Amniotic epithelial cell (primary cell): ENCODE data around the gene IL17RC.

Experiments
- DNase-seq: peaks from one replicate; pipeline ENCODE4 v3.0.0-alpha.2; 2010; ENCODE audit warnings: low read depth

Gene IL17RC

DNA sequence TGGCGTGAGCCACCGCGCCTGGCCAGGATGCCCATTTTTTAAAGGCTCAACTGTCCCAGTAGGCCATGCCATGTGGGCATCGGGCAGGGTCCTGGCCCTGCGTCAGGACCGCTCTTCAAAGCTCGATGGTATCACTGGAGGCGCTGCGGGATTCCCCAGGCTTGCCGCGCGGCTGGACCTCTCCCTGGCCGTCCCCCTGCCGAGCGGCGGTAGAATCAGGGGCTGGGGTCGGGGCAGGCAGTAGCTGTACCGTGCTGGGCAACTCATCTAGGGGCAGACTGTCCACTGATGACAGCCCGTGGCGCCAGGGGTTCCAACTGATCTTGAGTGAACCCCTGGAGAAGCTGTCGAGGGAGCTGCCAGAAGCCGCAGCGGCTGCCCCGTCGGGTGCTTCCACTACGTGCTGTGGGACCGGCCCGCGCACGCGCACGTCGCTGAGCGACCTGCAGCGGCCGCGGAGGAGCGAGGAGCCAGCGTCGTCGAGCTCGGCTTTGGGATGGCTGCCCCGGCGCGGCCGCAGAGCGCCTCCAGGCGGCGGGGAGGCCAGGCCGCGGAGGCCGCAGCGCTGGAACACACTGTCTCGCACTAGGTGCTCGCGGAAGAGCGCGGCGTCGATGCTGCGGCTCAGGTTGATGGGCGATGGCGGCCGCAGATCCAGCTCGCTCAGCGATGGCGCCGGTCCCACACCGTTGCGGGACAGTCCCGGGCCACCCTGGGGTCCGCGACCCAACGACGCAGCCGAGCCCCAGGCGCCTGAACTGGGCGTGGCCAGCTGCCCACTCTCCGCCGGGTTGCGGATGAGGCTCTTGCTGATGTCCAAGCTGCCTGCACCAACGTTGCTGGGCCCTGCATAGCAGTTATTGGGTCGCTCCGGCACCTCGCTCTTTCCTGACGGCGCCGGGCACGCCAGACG, 29.5 kb downstream of the IL17RC start:
- peak; percentile 85 for DNase-seq

DNA sequence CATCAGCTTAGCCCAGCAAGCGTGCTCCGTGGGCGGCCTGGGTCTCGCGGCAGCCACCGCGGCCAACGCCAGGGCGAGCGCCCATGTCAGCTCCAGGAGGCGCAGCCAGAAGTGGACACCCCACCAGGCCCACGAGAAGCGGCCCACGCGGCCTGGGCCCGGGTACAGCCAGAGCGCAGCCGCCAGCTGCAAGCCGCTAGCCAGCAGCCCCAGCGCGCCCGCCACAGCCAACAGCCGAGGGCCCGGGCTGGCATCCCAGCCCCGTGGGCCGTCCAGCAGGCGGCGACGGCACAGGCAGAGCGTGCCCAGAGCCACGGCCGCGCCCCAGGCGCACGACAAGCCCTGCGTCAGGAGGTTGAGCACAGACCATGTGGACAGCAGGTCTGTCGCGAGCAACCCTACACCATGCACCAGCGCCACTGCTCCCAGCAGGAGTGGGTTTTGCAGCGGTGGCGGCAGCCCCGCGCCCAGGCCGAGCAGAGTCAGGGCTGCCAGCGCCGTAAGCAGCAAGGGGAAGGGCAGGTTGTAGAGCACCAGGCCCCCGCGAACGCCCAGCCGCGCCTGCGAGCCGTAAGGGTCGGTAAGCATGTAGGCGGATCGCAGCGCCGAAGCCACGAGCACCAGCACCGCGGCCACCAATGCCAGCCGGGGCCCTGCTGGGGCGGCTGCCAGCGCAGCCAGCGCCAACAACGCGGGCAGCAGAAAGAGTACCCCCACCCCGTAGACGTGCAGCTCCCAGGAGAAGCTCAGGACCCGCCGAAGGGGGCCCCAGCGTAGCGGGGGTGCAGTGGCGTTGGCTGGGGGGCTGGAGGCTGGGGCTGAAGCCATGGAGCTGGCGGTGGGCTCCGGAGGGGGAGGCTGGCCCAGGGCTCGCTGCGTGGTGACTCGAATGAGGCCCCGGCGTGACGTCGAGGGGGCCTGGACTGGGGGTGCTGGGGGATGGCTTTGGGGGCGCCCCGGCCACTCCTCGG, 30.4 kb downstream of the IL17RC start:
- DNase-seq: peak; percentile 47

DNA sequence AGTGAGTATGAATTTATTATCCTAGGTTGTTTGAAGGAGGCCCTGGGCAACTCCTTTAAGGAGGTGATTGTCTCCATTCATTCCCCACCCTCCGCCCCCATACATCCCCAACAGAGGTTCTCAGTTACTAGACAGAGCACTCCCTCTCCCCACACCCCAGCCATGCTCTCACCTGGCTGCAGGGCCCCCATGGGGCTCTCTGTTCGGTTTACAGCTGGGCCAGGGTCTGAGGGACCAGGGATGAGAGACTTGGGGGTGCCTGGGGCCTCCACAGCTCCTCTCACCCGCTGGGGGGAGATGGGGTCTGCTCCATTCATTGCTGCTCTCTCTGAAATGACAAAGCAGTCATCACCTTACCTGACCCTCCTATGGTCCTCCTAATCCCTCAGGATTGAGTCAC, 31.7 kb downstream of the IL17RC start:
- no peak for DNase-seq

DNA sequence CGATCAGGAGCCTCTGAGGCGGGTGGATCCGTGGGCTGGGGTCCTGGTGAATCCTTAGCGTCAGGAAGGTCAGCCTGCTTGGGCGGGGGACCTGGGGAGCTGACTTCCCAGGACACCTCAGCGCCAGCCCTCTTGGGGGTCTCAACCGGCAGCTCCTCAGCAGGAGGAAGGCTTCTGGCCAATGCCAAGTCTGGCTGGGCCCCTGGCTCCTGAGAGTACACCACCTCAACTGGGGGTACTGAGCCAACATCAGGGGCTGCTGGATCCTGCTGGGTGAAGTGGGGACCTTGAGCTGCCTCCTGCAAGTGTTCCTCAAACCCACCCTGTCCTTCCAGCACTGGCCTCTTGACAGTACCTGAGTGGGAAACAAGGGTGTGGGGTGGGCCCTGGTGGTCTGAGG, 32.2 kb downstream of the IL17RC start:
- no peak for DNase-seq

DNA sequence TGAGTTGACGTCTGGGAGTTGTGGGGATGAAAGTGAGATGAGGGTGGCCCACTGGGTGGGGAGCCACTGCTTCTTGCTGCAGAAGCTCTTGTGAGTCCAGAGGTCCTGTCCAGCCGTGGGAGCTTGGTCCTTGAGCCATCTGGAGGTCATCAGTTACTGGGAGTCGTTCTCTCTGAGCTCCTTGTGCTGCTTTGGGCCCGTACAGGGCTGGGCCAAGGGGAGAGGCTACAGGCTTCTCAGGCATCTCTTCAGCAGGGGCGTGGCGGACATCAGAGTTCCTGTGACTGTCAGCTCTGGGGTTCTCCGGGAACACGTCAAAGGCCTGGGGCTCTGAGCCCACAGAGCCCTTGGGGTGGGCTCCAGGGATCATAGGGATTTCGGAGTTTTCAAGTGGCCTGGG, 32.7 kb downstream of the IL17RC start:
- no peak for DNase-seq

DNA sequence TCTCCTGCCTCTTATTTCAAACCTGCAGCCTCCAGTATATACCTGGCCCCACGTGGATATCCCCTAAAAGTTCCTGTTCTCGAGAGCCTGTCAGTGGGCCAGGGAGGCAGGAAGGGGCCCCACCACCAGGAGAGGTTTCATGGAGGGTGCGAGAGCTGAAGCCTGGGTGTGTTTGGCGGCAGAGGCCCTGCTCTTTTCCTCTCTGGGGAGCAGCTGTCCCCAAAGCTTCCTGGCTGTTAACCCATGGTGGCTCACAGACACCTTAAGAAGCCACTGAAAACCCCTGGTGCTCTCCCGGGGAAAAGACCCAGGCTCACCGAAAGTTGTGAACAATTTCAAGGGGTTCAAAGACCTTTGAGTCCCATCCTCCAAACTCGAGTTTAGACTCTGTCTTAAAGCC, 34.2 kb downstream of the IL17RC start:
- DNase-seq: no peak

DNA sequence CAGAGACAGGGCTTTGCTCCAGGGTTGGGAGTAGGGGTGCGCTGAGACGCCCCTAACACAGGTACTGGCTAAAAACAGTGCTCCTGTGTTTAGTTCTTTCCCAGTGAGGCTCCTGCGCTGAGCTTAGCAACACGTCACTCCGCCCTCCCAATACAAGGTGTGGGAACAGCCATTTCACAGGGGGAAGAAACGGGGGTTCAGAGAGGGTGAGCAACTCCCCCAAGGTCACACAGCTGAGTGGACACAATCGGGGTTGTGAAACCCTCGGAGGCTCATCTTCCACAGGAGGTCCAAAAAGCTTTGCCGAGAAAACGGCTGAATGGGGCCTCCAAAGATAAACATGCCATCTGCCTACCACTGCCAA, 34.7 kb downstream of the IL17RC start:
- peak; percentile 29 for DNase-seq

DNA sequence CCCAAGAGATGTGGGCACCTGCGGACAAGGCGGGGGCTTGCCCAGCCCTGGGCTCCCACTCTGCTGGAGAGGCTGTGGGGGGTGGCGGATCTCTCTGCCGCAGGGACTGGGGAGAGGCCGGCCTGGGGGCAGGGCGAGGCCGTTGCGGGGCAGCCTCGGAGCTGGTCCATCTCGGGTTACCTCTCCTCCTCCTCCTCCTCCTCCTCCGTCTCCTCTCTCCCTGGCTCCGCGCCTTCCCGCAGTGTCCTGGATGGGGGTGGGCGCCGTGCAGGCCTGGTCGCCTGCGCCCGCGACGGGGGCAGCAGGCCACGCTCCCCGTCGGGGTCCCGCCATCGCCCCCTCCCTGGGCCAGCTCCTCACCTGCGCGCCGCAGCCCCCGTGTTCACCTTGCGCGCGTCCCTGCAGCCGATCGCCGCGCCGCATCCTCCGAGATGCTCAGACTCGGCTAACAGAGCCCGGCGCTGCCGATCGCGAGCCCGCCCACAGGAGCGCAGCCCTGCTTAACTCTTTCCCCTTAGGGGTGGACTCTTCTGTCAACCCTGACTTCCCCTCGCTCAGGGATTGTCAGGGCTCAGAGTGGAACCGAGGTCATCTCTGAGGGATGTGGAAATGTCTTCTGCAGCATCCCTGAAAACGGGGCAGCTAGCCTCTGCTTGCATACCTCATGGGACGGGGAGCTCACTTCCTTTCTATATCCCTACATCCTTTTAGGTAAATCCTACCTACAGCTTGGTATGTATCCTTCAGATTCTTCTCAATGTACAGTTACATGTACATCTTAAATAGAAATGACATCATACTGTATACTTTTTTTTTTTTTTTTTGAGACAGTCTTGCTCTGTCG, 35.3 kb downstream of the IL17RC start, which contains the start of gene PRRT3:
TSS of gene PRRT3 (minus strand) at position 447 of the 844 bp plus-strand sequence. CDS start 2,293 bp downstream, outside the sequence.
- DNase-seq: peak; percentile 39

DNA sequence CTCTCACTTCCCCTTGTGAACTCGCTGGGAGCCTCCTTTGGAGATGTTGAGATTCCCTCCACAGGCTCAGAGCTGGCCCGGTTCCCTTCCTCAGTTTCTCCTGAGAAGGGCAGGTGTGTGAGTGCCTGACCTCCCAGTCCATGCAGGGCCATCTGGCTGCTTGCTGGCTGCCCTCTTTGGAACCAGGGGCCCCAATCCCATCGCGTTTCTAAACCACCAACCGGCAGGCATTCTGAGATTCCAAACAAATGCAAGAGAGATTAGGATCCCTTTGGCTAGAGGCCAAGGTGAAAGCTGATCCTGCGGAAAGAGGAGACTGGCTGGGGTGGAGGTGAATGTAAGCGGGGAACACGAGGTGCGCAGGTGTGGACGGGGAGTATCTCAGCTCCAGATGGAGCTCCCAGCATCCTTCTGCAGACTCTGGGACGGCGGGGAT, 38.2 kb downstream of the IL17RC start:
- peak; percentile 48 for DNase-seq

DNA sequence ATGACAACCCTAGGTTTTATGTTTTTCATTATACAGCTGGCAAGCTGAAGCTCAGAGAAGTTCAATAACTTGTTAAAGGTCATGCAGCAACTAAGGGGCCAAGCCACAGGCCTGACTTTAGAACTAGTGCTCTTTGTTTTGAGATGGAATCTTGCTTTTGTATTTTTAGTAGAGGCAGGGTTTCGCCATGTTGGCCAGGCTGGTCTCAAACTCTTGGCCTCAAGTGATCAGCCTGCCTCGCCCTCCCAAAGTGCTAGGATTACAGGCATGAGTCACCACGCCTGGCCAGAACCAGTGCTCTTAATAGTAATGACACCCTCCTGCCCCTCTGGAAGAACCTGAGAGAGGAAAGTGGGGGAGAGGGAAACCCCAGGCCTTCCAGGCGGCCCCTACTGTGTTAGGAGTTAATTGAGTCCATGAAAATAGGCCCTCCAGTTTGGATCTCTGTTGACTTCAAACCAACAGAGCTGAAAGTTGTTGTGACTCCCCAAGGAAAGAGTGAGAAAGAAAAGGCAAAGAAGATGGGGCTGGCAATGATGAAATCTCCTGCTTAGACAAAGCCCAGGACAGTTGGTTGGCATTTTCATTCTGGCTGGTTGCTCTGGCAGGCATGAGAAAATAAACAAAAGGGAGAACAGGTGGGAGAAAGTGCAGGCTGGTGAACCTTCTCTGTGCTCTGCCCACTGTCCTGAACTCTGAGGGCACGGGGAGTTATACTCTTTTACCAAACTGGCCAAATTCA, 38.9 kb downstream of the IL17RC start:
- DNase-seq: no peak

DNA sequence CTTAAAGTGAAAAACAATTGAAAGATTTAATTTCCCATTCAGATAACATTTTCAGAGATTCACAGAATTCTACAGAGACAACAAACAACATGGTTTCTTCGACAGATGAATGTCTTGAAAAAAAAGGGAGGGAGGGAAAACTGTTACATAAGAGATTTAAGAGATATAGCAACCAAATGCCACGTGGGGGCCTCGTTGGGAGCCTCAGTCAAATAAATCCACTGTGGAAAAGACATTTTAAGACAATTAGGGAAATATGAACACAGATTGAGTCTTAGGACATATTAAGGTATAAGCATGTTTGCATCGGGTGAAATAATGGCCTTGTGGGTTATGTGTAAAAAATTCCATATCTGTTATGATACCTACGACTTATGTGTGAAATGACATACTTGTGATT, 40.3 kb downstream of the IL17RC start:
- DNase-seq: peak; percentile 29

DNA sequence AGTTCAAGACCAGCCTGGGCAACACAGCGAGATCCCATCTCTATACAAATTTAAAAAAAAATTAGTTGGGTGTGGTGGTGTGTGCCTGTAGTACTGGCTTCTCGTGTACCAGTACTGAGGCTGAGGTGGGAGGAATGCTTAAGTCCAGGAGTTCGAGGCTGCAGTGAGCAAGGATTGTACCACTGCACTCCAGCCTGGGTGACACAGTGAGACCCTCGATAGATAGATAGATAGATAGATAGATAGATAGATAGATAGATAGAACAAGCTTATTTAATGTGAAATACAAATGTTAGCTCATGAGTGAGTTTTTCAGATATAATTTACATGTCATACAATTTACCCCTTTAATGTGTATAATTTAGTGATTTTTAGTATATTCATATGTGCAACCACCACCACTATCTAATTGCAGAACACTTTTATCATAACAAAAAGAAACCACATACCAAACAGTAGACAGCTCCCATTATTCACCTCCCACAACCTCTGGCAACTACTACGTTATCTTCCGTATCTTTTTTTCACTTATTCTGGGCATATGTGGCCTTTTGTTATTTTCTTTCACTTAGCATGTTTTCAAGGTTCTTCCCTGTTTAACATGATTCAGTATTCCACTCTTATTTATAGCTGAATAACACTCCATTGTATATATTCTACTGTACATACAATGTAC, 48.4 kb downstream of the IL17RC start:
- DNase-seq: peak; percentile 87

DNA sequence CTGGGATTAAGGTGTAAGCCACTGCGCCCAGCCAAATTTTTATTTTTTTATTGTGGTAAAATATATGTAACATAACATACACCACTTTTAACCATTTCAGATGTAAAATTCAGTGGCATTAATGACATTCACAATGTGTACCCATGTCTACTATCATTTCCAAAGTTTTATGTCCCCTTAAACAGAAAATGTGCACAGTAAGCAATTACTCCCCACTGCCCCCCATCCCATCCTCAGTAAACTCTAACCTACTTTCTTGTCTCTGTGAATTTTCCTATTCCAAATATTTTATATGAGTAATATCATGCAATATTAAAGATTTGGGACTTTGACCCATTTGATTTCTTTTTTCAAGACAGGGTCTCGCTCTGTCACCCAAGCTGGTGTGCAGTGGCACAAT, 49.9 kb downstream of the IL17RC start:
- DNase-seq: no peak

DNA sequence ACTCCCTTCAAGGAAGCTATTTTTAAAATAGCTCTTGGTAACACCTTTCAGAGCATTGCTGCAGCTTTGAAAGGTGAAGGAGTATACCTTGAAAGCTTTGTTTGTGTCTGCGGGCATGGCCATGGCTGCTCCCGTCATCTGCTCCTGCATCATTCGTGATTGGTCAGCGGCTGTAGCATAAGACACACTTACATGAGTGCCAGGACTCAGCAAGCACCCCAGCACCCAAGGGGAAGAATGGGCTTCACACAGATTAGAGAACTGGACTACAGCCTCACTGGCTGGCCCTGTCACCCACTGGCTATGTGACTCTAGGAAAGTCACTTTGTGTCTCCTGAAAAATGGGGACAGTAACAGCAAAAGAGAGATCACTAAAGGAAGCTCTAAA, 52.7 kb downstream of the IL17RC start:
- no peak for DNase-seq

DNA sequence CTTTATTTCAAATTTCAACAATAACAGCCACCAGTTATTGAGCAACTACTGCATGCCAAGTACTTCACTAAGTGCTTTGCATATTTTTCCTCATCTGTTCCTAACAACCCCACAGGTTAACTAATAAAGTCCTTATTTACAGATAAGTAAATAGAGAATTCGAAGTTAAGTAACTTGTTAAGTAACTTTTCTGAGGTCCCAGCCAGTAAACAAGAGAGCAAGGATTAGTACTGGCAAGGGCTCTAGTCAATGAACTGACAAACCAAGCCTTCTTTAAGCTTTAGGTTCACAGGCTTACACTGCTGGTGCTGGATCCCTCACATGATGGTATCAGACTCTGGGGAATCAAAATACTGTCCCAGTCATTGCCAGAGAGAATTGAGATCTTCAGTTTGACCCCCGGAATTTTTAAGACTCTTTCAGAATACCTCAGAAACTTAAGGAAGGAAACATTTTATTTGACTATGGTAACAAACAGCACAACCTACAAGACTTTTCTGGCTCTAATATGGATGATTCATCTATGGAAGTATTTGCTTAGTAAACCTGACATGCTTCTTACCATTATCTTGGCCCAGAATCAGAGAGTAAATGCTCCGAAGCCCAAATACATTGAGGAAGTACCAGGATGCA, 53.2 kb downstream of the IL17RC start:
- peak; percentile 65 for DNase-seq

DNA sequence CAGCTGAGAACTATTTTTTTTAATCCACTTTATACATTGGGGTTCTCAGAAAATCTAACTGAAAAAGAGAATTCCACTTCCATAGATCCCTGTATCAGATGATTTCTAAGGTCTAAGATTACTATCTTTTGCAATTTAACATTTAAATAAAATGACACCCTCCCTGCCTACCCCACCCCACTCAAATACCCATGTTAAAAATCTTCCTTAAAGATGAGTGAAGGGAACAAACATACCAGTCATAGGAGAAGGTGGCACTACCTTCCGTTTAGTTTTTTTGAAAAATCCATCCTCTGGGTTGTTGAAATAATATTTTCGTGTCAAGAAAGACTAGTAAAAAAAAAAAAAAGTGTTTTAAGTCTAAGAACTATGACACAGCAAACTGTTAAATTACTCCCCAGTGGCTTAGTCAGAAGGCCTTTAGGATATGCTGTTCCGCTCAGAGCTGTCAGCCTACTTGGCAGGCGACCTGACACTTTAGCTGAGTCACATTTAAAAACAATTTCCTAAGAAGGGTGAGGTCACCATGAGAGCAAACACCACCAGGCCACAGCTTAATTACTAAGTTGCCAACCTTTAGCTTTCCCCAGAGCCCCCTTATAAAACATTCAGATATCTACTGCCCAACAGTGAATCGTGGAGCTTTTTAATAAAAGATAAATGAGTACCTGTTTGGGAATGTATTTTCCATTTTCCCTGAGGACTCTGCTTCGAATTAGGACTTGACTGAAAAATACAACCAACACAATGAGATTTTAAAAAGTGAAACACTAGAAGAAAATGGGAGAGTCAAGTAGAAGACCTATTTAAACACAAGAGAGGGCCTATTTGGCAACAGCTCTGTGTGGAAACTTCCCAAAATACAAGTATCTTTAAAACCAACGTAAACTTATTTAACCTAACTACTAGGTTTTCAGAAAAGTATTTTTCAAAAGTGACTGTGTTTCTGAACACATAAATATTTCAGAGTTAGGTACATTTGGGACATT, 60.1 kb downstream of the IL17RC start:
- DNase-seq: peak; percentile 98

DNA sequence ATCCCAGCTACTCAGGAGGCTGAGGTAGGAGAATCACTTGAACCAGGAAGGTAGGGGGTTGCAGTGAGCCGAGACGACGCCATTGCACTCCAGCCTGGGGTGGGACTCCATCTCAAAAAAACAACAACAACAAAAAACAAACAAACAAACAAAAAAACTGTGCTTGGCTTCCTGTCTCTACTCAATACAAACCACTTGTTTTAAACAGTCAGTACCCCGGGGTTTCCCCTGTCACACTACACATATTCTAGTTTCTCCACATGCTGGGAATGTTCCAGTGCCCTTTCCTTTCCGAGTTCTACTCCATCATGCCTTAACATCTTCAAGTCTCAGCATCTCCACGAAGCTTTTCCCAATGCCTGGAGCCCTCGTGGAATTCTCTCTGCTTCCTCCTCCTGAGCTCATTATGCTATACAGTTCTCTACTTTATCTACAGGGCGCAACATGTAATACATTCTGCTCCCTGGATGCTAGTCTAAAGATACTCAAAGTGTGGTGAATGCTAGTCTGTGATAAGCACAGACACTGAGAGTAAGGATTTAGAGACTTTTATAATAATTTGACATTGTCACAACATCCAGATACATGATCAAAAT, 61.9 kb downstream of the IL17RC start:
- DNase-seq: no peak

DNA sequence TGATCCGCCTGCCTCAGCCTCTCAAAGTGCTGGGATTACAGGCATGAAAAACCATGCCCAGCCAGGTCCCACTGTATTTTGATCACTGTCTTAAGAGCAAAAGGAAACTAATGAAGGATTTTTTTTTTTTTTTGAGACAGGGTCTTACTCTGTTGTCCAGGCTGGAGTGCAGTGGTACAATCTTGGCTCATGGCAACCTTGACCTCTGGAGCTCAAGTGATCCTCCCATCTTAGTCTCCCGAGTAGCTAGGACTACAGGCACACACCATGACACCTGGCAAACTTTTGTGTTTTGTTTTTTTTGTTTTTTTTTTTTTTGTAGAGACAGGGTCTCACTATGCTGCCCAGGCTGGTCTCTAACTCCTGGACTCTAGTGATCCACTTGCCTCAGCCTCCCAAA, 63.4 kb downstream of the IL17RC start:
- no peak for DNase-seq
